Medulla oblongata (tissue), 1 donor: Measurements from ENCODE around the gene DOCK1.

Experiments
- DNase-seq: peaks from one replicate; pipeline ENCODE4 v3.0.0-alpha.2; 2015; ENCODE audit errors: extremely low spot score

The DOCK1 gene

DNA sequence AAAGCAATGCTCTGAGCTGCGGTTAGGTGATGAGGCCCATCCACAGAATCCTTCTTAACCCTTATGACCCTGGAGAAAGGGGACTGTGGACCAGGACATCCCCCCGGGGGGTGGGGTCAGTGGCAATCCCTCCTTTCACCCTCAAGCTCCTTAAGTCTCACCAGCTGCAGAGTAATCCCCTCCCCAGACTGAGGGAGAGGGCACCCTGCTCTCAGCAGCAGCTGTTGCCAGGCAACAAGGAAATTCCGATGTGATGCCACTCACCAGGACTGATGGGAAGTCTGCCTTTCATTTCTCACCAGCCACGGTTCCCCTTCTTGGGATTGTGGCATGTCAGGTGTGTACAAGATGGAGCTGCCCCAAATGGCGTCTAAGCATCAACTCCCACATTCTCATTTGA lies 129.6 kb downstream of the DOCK1 start:
- no peak for DNase-seq

- no peak for DNase-seq
These were observed 130.6 kb downstream of the DOCK1 start for GRCh38 chr10:127035827-127036226.

DNA sequence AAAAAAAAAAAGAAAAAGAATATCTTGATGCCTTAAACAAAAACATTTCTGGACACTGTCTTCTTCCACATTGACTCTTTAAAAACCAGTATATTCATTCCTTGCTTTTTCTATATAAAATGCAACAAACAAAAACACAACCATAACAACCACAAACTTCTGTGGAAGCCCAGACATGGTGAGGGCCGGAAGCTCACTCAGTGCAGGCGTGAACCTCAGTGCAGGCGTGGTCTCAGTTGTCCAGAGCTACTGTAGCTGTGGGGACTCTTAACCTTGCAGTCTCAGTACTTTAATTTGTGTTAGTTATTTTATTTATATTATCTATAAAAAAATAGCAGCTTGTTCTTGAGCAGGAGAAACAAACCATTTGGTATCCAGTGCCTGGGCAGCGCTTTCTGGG lies 131.8 kb downstream of the DOCK1 start:
- DNase-seq, result no peak

DNA sequence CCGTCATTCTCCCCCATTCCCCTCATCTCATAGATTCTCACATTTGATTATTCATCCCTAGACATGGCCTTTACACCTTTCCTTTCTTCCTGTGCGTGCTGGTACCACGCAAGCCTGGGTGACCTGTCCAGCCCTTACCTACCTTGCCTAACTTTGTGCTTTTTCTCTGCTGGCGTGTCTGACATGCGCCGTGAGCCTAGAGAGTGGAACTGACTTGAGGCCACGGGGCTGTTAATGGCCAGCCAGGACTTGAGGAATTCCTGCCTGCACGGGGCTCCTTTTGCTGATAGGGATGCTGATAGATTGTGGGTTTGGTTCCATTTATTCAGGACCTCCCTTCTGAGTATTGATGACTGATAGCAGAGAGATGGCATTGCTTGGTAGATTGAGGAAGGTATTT lies 134.2 kb downstream of the DOCK1 start:
- DNase-seq, result no peak

GRCh38 chr10:127040756-127041155 lies 135.5 kb downstream of the DOCK1 start:
- no peak for DNase-seq

GRCh38 chr10:127041552-127041951 lies 136.3 kb downstream of the DOCK1 start:
- DNase-seq, result no peak

DNA sequence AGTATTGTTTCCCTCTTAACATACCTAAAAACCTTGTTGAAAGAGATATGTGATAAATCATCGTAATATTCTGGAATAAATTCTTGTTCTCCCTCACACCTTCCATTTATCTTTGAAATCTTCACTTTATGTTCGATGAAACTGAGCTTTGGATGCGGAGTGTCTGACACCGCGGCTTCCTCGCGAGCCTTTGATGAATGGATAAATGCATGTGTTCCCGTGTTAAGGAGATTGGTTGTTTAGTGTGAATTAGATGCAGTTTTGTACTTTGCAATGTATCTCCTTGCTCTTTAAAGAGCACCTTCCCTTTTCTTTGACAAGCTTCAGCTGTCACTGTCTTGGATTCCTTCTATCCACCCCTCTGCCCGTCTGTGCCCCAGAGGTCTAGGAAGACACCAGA lies 138.1 kb downstream of the DOCK1 start:
- DNase-seq, result no peak

- DNase-seq, result no peak
These were observed 139.0 kb downstream of the DOCK1 start for GRCh38 chr10:127044186-127044585.

DNA sequence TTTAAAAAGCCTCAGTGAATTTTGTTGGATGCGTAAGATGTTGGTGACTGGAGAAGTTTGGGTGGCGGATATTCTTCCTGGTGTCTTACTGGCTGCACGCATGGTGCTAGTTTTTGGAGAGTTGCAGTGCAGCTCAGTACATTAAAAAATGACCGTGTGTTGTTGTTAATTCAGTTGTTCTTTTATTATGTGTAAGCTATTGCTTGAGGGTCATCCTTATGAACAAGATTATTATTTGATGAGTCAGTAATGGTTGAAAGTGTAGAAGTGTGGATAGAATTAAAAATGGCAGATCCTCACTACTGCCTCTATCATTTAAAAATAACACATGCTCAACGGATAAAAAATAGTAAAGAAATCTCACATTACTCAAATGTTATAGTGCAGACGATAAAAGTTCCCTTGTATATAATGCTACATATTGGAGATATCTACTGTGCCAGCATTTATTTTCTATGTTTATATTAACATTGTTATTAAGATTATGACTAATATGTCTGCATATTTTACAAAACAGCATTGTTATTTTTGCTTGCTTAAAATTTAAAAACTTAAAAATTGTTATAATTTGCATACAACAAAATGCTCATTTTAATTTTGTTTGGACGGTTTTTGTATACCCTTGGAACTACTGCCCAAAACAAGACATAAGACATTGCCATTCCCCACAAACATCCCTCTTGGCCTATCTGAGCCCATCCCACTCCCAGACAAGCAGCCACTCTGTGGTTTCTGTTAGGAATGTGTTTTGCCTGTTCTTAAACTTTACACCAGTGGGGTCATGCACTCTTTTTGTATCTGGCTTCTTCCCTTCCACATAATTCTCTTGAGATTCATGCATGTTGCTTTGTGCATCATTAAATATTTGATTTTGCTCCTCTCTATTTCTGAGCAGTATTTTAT lies 142.0 kb downstream of the DOCK1 start:
- no peak for DNase-seq

DNA sequence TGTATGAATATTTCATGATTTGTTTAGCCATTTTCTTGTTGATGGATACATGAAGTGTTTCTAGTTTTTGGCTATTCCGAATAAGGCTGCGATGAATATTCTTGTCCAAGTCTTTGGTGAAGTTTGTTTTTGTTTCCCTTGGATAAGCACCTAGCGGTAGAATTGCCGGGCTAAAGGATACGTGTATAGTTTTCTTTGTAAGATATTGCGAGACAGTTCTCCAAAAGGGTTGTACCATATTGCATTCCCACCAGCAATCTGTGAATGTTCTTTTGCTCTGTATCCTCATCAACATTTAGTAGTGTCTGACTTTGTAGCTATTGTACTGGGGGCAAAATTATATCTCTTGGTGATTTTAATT lies 142.6 kb downstream of the DOCK1 start:
- DNase-seq, result no peak

DNA sequence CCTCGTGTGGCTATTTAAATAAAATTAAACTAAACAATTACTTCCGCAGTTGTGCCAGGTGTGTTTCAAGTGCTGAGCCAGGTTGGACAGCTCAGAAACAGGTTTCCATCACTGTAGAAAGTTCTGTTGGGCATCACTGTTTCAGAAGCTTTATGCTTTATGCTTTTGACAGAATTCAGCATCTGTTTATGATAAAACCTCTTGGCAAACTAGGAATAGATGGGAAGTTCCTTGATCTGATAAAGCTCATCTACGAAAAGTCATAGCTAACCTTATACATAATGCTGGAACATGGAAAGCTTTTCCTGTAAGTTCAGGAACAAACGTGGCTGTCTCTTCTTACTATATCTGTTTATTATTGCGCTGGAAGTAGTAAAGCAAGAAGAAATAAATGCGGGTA lies 143.4 kb downstream of the DOCK1 start:
- no peak for DNase-seq

DNA sequence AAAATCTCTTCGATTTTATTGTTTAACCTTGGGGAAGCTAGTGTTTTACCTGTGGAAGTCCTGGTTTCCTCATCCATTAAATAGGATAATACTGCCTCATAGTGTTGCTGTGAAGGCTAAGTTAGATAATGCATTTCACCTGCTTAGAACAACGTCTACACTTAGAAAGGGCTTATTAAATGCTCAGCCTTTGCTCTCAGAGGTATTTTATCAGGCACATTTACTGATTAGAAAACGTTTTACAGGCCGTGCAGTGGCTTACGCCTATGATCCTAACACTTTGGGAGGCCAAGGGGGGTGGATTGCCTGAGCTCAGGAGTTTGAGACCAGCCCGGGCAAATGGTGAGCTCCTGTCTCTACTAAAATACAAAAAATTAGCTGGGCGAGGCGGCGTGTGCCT lies 146.8 kb downstream of the DOCK1 start:
- DNase-seq, result no peak

GRCh38 chr10:127055263-127055662 lies 150.0 kb downstream of the DOCK1 start:
- DNase-seq, result no peak

GRCh38 chr10:127059314-127059713 lies 154.1 kb downstream of the DOCK1 start:
- DNase-seq, result no peak

DNA sequence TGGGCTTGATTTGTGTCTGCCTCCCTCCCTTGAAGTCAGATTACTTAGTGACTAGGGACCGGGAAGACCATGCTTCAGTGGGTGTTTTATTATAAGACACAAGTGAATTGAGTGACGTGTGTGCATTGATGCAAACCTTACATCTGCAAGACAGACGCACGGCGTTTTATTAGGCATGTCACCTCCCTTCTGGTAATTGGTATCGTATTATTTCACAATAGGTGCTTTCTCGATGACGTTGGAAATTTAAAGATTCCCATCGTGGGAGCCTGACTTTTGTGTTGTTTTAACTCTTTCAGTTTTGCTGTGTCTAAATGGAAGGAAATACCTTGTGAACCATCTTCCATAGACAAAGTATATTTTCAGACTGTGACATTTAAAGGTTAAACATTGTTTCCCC lies 158.5 kb downstream of the DOCK1 start:
- no peak for DNase-seq

DNA sequence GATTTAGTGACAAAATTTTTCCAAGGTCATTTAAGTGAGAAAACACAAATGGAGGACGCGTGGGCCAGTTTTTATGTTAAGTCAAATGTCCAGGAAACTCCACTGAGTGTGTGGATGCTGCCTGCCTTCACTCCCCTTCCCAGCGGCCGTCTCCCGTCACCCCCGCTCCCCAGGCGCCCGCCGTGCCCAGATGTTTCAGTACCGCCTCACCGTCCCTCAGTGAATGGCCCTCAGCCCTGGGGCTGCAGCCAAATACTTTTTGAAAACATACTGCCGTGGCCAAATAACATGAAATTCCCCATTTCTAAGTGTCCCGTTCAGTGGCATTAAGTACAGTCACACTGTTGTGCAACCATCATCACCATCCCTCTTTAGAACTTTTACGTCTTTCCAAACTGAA lies 159.2 kb downstream of the DOCK1 start:
- DNase-seq, result no peak

GRCh38 chr10:127067542-127068194 lies 162.4 kb downstream of the DOCK1 start:
- DNase-seq, result no peak

- DNase-seq, result no peak
These were observed 163.3 kb downstream of the DOCK1 start for GRCh38 chr10:127068485-127068884.

DNA sequence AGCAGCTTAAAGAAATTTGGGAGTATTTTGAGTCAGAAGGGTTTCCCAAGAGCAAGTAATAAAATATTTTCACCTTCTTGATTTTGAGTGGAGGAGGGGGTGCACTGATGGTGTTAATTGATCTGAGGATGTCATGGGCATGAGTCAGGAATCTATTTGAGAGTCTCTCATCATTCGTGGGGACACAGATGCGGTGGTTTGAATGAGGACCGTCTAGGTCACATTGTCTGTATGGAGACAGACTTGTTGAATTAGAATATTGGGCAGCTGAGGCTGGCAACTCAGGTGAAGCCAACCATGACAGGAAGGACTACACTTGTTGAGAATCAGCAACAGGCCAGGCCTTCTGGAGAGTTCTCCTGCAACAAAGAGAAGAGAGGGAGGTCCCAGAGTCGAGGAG lies 164.2 kb downstream of the DOCK1 start:
- DNase-seq, result no peak

- DNase-seq, result no peak
These were observed 165.9 kb downstream of the DOCK1 start for GRCh38 chr10:127071126-127071525.

GRCh38 chr10:127073666-127074065 lies 168.4 kb downstream of the DOCK1 start:
- DNase-seq, result peak; percentile 13

- DNase-seq, result no peak
These were observed 174.2 kb downstream of the DOCK1 start for GRCh38 chr10:127079392-127079791.

DNA sequence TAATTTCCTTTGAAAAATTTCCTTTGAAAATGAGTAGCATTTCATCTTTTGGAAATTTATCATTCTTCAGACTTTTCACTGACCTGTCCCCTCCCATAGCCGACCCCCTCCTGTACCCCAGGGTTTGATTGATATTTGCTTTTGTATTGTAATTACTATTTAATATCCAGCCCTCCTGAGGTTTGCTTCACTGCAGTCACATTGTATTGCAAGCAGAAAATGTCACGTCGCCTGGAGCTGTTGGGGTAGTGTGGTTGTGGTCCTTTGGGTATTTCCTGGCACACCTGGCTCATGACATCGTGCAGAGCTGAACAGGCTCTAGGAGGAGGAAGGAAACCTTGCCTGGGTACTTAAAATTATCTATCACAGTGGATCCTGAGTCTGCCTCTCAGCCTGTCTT lies 175.1 kb downstream of the DOCK1 start:
- no peak for DNase-seq
